PC-9 (cell line): Measurements from ENCODE around the gene CAPNS1. TPM values are rescaled to one million over a fixed set of nuclear protein-coding genes. Genes with fewer than 3 reads are reported as not detected.

Experiments used
- BruUV-seq: library from RNA; stranded (reverse); fragments of 400-500 nt; replicated peaks from 2 replicates; lab custom pipeline; 2021; lab: Mats Ljungman, UMichigan
- CTCF ChIA-PET: fragments of 300-600 bp; sonication (Branson Sonifier 250); formaldehyde crosslinking; loops from one replicate; lab custom pipeline; 2022; ENCODE audit warnings: antibody characterized with exemption; lab: Charles Lee
- POLR2A ChIA-PET: fragments of 300-600 bp; sonication (Branson Sonifier 250); formaldehyde crosslinking; loops from one replicate; lab custom pipeline; 2022; ENCODE audit warnings: antibody characterized with exemption; ENCODE audit not compliant: unreplicated experiment; lab: Charles Lee
- DNase-seq, 2 experiments: peaks; one replicate each; pipeline versions ENCODE4 v3.0.0 to v3.0.0-alpha.2; 2015 to 2022; ENCODE audit warnings: mixed read lengths in 1 of 2
- H2AFZ ChIP-seq: fragments of 200-600 bp; sonication (generic); 2 replicates; pipeline ENCODE4 v1.8.1; 2017; ENCODE audit warnings: antibody characterized with exemption
- H3F3A ChIP-seq: fragments of 200-600 bp; sonication (generic); 2 replicates; pipeline ENCODE4 v1.8.1; 2017; ENCODE audit warnings: antibody characterized with exemption, mild to moderate bottlenecking, low read depth; ENCODE audit not compliant: insufficient read depth
- H3K27ac ChIP-seq: fragments of 200-600 bp; sonication (generic); 2 replicates; pipeline ENCODE4 v1.6.1; 2016; ENCODE audit warnings: mixed run types
- H3K27me3 ChIP-seq: fragments of 200-600 bp; sonication (generic); 2 replicates; pipeline ENCODE4 v1.6.1; 2016; ENCODE audit warnings: low read depth, mixed run types; ENCODE audit not compliant: insufficient read depth
- H3K36me3 ChIP-seq: fragments of 200-600 bp; sonication (generic); 2 replicates; pipeline ENCODE4 v1.6.1; 2016; ENCODE audit warnings: low read depth, mixed run types
- H3K4me1 ChIP-seq: fragments of 200-600 bp; sonication (generic); replicated peaks from 2 replicates; pipeline ENCODE4 v1.6.1; 2016; ENCODE audit warnings: mixed run types; ENCODE audit not compliant: insufficient read depth
- H3K4me2 ChIP-seq: fragments of 200-600 bp; sonication (generic); 2 replicates; pipeline ENCODE4 v1.6.1; 2017; ENCODE audit warnings: mixed run types
- H3K4me3 ChIP-seq: fragments of 200-600 bp; sonication (generic); 2 replicates; pipeline ENCODE4 v1.6.1; 2016; ENCODE audit warnings: mixed run types
- H3K79me2 ChIP-seq: fragments of 200-600 bp; sonication (generic); 2 replicates; pipeline ENCODE4 v1.6.1; 2017; ENCODE audit warnings: low read depth, mixed run types
- H3K9me2 ChIP-seq: fragments of 200-600 bp; sonication (generic); 2 replicates; pipeline ENCODE4 v1.8.1; 2017; ENCODE audit warnings: mild to moderate bottlenecking; ENCODE audit not compliant: insufficient read depth
- H3K9me3 ChIP-seq: fragments of 200-600 bp; sonication (generic); 2 replicates; pipeline ENCODE4 v1.8.1; 2016; ENCODE audit warnings: low read depth; ENCODE audit not compliant: insufficient read depth
- H4K20me1 ChIP-seq: fragments of 200-600 bp; sonication (generic); 2 replicates; pipeline ENCODE4 v1.8.1; 2017; ENCODE audit not compliant: insufficient read depth
- EZH2 ChIP-seq: fragments of 200-600 bp; sonication (generic); IDR thresholded peaks from 2 replicates; pipeline ENCODE4 v1.8.0; 2017; ENCODE audit warnings: antibody characterized with exemption, low read depth
- intact Hi-C: fragments of 100-400 bp; cut with micrococcal nuclease; formaldehyde crosslinking; loops from one replicate; pipeline ENCODE4 v1.10.0; 2022; ENCODE audit not compliant: unreplicated experiment
- total RNA-seq: library from RNA; stranded (reverse); gene quantifications from 2 replicates; pipeline ENCODE4 v1.2.3, GENCODE V29; 2021
- TF ChIP-seq, protein P1 (sequence below): fragments of 200-600 bp; sonication (generic); conservative IDR thresholded peaks from 2 replicates; pipeline ENCODE4 v1.6.1; 2017; ENCODE audit warnings: mixed run types, antibody characterized with exemption, mild to moderate bottlenecking, moderate library complexity

CAPNS1 gene
- total RNA-seq, 1 experiment from 2014 or later, result 1,177 TPM

GRCh38 chr19:36106991-36107390 lies 32.9 kb upstream of the CAPNS1 start:
- Histone ChIP-seq H3K27ac (no peak overlapping the region), H3K4me3 (no peak overlapping the region), H2AFZ (no peak overlapping the region), H4K20me1 (no peaks in the 10 kb centered on the region; the same call in 1 of the 2 replicates), H3K79me2 (no peaks in the 10 kb centered on the region), H3K4me2 (no peak overlapping the region), H3K9me2 (no peaks in the 10 kb centered on the region), H3K36me3 (no peaks in the 10 kb centered on the region), H3K27me3 (no peaks in the 10 kb centered on the region), H3K9me3 (no peaks in the 10 kb centered on the region), H3F3A (no peaks in the 10 kb centered on the region; the same call in 1 of the 2 replicates), H3K4me1 (peaks cover 10% of the 10 kb centered on the region)
- ChIA-PET CTCF (interaction anchor here (0.6 kb wide), 1 partner anchor 83 kb away, joined by 3 read pairs; no protein-coding TSS in a partner anchor), POLR2A (no interaction called here)
- DNase-seq, result no peak
- intact Hi-C loops, result no loop called here
- no peak for TF ChIP-seq EZH2
- BruUV-seq, result no TSS peak

DNA sequence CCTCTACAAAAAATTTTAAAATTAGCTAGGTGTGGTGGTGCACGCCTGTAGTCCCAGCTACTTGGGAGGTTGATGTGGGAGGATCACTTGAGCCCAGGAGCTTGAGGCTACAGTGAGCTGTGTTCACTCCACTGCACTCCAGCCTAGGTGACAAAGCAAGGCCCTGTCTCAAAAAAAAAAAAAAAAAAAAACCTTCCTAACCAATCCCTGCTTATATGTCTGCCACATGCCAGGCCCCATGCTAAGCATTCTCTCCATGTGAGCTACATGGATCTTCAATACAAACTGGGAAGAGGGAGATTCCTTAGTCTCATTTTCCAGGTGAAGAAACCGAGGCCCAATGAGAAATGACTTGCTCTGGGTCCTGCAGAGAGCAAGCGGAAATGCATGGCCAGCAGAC lies 31.2 kb upstream of the CAPNS1 start:
- H3K4me3 ChIP-seq, result no peak overlapping the region
- H3K27ac ChIP-seq, result no peak overlapping the region
- H3K9me3 ChIP-seq, result no peaks in the 10 kb centered on the region
- no peak for DNase-seq
- H3K36me3 ChIP-seq, result no peaks in the 10 kb centered on the region
- H3K79me2 ChIP-seq, result peaks cover 8% of the 10 kb centered on the region
- H3F3A ChIP-seq, result no peaks in the 10 kb centered on the region; the same call in 1 of the 2 replicates
- H3K4me1 ChIP-seq, result peaks cover 12% of the 10 kb centered on the region
- H2AFZ ChIP-seq, result no peak overlapping the region
- CTCF ChIA-PET, result no interaction called here
- POLR2A ChIA-PET, result no interaction called here
- TF ChIP-seq, protein P1, sequence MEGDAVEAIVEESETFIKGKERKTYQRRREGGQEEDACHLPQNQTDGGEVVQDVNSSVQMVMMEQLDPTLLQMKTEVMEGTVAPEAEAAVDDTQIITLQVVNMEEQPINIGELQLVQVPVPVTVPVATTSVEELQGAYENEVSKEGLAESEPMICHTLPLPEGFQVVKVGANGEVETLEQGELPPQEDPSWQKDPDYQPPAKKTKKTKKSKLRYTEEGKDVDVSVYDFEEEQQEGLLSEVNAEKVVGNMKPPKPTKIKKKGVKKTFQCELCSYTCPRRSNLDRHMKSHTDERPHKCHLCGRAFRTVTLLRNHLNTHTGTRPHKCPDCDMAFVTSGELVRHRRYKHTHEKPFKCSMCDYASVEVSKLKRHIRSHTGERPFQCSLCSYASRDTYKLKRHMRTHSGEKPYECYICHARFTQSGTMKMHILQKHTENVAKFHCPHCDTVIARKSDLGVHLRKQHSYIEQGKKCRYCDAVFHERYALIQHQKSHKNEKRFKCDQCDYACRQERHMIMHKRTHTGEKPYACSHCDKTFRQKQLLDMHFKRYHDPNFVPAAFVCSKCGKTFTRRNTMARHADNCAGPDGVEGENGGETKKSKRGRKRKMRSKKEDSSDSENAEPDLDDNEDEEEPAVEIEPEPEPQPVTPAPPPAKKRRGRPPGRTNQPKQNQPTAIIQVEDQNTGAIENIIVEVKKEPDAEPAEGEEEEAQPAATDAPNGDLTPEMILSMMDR, result no peak
- no peak for TF ChIP-seq EZH2
- H4K20me1 ChIP-seq, result no peaks in the 10 kb centered on the region; the same call in 1 of the 2 replicates
- BruUV-seq, result no TSS peak
- intact Hi-C loops, result no loop called here
- H3K4me2 ChIP-seq, result no peak overlapping the region
- H3K9me2 ChIP-seq, result no peaks in the 10 kb centered on the region
- H3K27me3 ChIP-seq, result no peaks in the 10 kb centered on the region

GRCh38 chr19:36110487-36111199 lies 29.2 kb upstream of the CAPNS1 start, which contains the start of gene OVOL3:
TSS of gene OVOL3 (plus strand) at chr19:36111143. CDS start at chr19:36111203, 60 bp downstream.
- Histone ChIP-seq H3K36me3 (no peaks in the 10 kb centered on the region), H3K27ac (no peak within 1 kb of the TSS), H4K20me1 (no peaks in the 10 kb centered on the region; the same call in none of the 2 replicates), H3K27me3 (no peaks in the 10 kb centered on the region), H3K4me3 (no peak within 1 kb of the TSS), H3K9me2 (no peaks in the 10 kb centered on the region), H3K79me2 (peaks cover 17% of the 10 kb centered on the region), H2AFZ (no peak within 1 kb of the TSS), H3K4me1 (peaks cover 5% of the 10 kb centered on the region), H3K9me3 (no peaks in the 10 kb centered on the region), H3K4me2 (no peak within 1 kb of the TSS), H3F3A (peaks cover 7% of the 10 kb centered on the region)
- ChIA-PET CTCF (no interaction called here), POLR2A (interaction anchor here (0.7 kb wide), 1 partner anchor 362 kb away, joined by 4 read pairs; the partner anchor contains the start of gene LIN37)
- no TSS peak for BruUV-seq
- TF ChIP-seq EZH2, result no peak
- TF ChIP-seq, protein P1, result no peak
- no peak for DNase-seq
- intact Hi-C loops, result loop anchor here (10.0 kb wide), 1 partner anchor 56 kb away; the partner anchor contains the start of genes THAP8 and WDR62
